ENCODE measurements around the gene EGFLAM.

Gene EGFLAM

GRCh38 chr5:38452201-38452600 lies 193.8 kb downstream of the EGFLAM start:
- no peak for DNase-seq

- DNase-seq = peak; percentile 80
These were observed 195.1 kb downstream of the EGFLAM start for GRCh38 chr5:38453506-38453905.

- DNase-seq = no peak
These were observed 195.6 kb downstream of the EGFLAM start for GRCh38 chr5:38453921-38454320.

- DNase-seq = no peak
These were observed 197.5 kb downstream of the EGFLAM start for GRCh38 chr5:38455796-38456330.

DNA sequence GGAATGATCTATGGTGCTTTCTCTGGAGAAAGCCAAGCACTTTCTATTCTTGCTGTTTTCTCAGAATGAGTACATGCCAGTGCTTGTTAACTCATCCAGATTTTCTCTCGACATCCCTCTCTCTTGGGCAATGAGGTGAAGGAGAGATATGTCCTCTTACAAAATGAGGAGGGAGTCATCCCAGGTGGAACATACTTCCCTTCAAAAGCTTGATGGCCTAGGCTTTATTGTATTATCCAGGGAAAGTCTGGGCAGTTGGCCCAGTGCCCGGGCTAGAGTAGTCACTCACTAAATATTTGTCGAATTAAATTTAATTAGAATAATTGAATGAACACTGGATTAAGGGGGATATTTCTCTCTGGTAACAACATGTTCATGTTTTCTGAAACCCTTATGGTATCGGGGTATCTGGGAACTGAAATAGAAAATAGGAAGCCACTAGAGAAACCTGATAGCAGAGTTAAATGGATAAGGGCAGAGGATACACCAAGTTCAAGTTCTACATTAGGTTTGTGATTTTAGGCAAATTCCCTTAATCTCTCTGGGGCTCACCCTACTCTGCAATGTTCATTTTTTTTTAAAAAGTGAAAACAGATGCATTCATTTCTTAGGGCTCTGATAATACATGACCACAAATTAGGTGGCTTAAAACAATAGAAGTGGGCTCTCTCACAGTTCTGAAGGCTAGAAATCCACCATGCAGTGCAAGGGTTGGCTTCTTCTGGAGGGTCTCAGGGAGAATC lies 198.5 kb downstream of the EGFLAM start:
- no peak for DNase-seq

GRCh38 chr5:38458174-38458573 lies 199.8 kb downstream of the EGFLAM start:
- DNase-seq = no peak

DNA sequence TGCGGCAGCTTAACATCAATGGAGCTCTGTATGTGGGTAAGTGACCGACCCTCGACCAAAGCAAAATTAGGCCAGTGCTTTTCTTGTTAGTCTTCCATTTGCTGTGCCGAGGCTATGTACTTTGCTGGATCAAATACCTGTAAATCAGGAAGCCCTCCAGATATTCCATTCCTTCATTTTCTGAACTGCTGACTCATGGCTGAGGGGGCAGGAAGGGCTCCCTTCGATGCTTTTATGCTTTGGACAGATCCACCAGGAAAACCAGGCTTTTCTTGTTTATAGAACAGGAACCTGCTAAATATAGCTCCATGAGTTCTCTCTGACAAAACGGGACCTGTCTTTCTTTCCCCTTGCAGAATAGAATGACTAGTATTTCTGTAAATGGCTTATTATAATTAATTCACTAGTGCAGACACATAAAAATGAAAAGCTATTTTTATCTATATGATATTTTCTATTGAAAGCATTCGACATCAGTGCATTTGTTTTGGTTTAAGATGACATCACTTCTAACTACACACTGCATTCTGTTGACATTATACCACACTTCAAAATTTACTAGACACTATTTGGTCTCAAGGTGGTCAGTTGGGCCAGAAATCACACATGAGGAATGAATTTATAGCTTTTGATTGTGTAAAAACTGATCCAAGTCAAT lies 204.7 kb downstream of the EGFLAM start:
- no peak for DNase-seq

DNA sequence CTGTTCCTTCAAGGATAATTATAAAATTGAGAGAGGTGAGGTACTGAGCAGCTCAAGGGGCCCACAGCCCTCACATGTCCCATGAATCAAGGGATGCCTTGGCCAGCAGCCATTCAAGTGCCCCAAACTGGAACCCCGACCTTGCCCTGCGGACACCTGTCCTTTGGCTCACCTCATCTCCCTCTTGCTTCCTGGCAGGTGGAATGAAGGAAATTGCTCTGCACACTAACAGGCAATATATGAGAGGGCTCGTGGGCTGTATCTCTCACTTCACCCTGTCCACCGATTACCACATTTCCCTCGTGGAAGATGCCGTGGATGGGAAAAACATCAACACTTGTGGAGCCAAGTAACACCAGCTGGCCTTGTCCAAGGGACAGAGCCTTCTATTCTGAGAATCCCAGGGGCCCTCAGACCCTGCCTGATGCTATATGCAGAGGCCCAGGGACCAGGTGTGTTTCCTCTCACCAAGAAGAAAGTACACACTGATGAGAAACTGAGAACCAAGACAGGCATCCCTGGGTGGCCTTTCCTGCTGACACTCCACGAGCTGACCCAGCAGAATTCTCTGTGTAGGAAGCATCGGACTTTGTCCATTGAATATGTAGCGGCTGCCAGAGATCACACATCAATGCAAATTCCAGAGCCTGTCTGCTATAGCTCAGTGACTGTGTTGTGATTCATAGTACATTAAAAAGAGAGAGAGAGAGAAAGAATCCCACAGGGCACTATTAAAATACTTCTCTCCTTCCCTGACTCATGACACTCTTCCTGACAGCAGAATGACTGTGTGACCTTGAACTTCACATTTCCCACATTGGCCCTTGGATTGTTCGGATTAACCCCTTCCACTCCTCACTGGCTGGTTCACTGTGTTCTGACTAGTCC lies 205.5 kb downstream of the EGFLAM start:
- DNase-seq = no peak

DNA sequence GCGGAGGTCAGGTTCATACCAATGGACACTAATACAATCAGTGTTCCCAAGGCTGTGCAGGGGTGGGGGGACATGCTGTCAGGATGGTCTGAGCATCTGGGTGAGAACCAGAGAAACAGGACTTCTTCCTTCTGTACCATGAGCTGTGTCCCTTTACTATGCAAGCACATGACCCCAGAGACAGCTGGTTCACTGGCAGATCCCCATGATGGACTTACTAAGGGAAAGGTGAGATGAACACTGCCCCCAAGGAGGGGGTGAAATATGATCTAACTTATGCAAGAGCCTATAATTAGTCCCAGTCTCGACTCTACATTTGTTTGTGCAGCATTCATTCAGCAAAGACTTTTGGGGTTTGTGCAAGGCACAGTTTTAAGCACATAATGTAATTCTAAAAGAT lies 206.7 kb downstream of the EGFLAM start:
- DNase-seq = no peak

DNA sequence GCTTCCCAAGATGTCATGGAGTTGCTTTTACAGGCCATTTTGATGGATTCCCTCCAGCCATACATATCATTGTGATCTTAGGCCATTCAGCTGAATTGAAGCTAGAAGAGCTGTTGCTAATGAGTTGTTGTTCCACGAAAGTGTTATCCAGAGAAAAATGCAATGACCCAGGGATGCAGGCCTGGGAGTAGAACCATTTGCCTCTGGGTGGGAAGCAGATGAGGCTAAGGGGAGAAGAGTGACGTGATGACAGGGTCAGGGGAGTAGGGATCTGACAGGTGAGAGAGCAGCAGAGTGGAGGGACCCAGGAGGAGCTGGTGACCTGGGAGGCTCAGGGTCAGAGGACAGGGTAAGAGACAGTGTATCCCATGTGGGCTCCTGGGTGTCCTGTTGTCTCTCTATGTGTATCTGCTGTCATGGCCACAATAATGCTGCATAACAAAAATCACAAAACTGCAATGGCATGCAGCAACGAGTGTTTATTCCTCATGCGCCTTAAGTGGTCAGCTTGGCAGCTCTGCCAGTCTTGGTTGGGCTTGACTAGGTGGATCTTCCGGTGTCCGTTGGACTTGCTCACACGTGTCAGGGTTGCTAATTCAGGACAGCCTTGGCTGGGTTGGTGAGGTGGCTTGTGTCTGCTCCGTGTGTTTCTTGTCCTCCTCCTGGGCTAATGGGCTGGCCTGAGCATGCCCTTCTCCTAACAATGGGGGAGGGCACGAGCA lies 207.5 kb downstream of the EGFLAM start:
- no peak for DNase-seq

DNA sequence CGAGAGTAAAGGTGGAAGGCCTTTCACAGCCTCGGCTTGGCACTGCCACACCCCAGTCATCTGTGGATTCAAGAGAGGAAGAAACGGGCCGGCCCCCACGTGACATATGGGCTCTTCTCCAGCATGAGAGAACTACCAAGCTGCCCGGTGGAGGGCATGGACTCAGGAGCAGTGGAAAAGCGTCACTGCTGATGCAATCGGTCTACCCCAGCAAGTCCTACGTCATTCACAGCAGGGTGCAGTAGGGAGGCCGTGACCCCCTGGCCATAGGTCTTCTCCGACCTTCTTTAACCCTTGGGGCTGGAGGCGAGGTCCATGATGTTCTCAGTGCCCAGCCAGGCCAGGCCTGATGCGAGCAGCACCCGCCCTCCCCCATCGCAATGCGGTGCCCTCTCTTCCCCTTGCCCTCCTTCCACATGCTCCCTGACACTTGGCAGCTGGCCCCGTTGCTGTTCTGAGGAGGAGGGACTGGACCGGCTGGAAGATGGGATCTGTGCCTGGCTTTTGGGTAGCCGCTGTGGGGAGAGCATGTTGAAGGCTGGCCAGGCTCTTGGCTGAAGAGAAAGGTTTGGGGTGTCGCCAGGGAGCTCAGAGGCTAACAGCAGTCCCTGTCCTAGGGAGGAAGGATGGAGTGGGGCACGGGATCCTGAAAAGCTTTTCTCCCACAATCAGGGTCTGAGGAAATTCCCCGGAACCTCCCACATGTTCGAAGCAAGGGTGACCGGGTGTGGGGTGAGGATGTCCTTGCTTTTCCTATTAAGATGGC lies 208.2 kb downstream of the EGFLAM start:
- DNase-seq = no peak

DNA sequence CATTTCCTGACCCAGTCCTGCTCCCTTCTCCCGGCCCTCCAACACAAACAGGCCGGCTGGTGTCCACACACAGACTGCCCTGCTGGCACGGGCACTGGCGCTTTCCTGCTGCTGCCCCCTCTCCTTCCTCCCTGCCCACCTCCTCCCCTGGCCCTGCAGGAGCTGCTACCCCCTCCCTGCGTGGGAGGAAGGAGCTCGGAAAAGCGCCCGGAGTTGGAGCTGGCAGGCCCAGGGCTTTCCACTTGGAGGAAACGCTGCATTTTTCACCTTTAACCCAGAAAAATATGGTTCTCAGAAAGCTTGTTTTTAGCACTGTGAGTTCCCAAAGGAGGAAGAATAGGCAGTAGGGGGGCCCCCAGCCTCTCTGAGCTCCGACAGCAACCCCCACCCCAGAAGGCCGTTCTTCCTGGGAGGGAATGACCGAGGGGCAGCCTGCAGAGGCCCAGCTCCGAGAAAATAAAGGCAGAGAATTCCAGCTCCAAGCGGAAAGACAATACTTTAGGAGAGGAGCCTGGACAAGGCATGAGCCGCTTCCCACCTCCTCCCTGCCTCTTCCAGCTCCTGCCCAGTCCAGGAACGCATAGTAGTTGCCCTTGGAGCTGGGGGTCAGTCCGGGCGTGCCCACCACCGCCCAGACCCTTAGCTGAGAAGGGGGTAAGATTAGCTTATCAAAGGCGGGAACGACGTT lies 209.1 kb downstream of the EGFLAM start:
- no peak for DNase-seq

DNA sequence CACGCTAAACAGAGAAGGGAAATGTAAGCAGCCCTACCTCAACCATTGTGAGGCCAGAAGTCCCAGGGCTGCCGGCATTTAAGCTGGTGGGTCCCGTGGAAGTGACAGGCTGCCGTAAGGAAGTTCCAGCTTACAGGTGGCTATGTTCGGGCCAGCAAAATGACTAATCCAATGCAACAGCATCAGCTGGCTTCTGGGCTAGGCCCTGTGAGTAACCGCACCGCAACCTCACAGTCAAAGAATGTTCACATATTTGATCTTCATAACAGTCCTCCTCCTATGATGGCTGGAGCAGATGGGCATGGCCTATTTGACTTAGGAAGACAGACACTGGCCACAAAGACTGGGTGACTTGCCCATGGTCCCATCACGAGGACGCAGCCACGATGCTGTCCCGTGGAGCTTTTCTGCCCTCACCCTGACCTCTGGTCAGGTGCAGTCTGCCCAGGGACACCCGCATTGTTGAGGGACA lies 209.9 kb downstream of the EGFLAM start:
- DNase-seq = no peak

DNA sequence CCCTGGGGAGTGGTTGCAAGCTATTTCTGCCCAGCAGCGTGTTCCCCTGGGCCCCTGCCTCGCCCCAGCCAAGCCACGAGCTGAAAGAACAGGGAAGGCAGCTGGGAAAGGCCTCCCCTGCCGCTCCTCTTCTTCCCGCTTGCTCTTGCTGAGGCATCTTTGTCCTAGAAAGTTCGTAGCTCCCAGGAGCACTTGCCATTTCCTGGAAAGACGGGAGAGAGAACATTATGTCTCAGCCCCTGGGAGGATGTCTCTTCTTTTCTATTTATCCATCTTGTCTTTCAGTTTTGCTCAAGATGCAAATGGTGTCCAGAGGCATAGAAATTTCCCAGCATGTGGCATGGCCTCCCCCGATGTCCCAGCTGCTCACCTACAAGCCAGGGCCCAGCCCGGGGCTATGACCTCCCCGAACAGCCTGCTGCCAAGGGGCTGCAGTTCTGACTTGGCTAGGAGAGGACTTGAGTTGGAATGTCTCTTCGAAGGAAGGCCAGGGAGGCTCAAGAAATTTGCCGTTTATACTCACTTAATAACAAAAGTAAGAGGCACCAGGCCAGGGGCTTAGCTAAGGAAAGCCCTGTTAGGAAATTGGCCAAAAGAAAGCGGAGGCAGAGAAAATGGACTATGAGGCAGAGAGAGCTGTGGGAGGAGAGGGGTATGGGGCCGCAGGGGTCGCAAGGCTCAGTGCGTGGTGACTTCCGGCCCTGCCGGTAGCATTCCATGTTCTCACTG lies 210.8 kb downstream of the EGFLAM start:
- DNase-seq = no peak

GRCh38 chr5:38469707-38470267 lies 211.4 kb downstream of the EGFLAM start:
- no peak for DNase-seq

- DNase-seq = no peak
These were observed 213.3 kb downstream of the EGFLAM start for GRCh38 chr5:38471709-38472108.

DNA sequence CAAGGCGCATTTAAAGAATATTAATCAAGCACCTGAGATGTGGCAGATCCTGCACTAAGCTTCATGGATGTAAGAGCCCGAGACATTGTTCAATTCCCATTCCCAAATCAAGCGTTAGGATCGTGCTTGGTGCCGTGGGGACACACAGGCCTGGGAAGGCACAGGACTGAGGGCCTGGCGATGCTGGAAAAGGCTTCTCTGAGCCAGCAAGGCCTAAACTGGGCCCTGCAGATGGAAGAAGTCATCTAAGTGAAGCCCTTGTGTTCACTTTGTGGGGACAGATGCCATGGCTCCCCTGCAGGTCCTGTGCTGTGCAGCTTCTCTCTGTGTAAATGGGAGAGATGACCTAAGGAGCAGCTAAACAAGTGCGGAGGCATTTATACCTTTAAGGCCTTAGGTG lies 214.2 kb downstream of the EGFLAM start:
- DNase-seq = no peak

GRCh38 chr5:38473008-38473407 lies 214.6 kb downstream of the EGFLAM start:
- no peak for DNase-seq

DNA sequence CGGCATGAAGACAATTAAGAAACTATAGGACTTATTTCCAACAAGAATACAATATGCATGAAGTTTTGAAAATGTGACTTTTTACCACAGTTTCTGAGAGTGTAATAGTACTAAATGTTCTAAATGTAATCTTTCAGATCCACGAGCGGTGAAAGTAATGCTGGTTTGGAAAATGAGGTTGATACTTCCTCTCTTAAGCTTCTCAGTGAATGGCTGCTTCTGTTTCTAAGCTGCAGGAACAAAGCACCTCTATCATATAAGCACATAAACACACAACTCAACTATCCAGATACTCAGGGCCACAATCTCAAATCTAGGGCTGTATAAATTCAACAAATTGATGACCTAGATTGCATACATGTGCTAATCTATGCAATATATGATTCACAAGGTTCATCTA lies 219.8 kb downstream of the EGFLAM start:
- no peak for DNase-seq

DNA sequence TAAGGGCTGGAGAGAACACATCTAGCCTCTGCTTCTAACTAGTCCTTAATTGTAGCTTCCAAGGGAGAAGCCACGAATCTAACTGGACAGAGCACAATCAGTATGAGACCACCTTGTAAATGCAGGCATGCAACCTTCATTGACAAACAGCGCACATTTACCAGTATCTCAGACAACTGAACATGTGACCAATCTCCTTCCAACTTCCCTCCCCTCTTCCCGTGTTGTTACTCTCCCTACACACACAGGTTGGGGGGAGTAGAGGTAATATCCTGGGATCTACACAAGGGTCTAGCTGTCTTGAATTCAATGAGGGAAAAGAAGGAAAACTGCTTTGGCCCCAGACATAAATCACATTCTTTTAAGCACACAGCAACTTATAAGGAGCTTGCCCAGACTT lies 220.5 kb downstream of the EGFLAM start:
- DNase-seq = no peak

Data from GDM1 (cell line).